NCI-H1092 treated with DMSO at 0.1 percent for 48 hours (cell line): ENCODE data around the gene DAP.
A peak's percentile ranks its signal among the peaks of the same experiment; 100 is the strongest.
"Not testable (repeated sequence)": the region's sequence is repeated elsewhere in the genome, so short reads cannot be mapped to it uniquely, and the experiment has no call there.

Experiments used
- DNase-seq: peaks from one replicate; lab custom pipeline; 2025; lab: John Stamatoyannopoulos, UW

DAP gene

GRCh38 chr5:10734037-10734709 is 26.9 kb downstream of the DAP start:
- no peak for DNase-seq

GRCh38 chr5:10733426-10733825 is 27.6 kb downstream of the DAP start:
- no peak for DNase-seq

DNA sequence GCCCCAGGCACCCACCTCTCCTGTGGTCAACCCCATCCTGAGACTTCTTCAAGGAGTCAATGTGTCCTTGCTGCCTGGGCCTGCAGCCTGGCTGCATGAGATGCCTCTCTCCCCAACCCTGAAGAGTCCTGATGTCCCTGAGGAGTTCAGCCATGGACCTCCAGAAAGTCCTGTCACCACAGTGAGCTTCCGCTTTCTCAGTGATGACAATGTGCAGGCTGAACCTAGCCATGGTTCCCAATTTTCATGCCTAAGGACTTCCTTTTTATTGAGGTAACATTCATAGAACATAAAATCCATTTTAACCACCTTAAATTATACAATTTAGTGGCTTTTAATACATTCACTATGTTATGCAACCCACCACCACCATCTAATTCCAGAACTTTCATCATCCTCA is 29.1 kb downstream of the DAP start:
- DNase-seq: no peak

DNA sequence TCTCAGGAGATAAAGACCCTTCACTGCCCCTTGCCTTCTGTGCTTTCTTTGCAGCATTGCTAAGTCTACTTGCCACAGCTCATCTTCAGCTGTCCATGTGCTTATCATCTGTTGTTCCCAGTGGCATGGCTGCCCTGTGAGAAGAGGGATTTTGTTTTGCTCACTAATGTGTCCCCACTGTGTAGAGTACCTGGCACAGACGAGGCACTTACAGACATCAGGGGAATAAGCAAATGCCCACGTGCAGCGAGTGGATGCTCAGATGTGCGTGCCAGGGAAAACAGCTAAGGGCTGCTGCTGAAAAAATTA is 31.0 kb downstream of the DAP start:
- no peak for DNase-seq

DNA sequence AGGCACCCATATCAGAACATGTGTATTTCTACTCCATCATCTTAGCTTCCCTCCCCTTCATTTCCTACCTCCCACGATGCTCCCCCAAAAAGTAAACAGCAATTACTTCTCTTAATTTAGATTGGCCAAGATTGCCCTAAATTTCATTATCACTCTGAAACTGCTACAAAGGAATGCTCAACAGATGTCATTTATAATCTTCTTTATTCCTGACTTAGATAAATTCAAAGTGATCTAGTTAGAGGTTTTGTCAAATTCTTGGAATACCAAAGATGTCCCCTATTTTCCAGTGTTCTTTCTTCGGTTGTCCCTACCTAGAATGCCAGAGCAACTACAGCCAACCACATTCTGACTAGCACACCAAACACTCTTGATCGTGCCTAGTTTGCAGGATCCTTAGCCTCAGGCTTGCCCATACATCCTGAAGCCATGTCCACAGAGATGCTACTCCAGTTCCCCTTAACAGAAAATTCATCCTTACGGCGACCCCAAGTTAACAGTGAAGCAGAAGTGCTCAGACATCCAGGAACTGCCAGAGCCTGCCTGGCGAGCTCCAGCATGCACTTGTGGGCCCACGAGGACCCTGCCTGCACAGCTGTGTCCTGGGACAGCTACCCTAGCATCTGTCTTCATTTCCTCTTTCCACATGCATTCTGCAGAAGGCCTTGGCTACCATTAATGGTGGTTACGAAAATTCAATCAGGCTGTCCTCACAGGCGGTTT is 31.6 kb downstream of the DAP start:
- DNase-seq: no peak

DNA sequence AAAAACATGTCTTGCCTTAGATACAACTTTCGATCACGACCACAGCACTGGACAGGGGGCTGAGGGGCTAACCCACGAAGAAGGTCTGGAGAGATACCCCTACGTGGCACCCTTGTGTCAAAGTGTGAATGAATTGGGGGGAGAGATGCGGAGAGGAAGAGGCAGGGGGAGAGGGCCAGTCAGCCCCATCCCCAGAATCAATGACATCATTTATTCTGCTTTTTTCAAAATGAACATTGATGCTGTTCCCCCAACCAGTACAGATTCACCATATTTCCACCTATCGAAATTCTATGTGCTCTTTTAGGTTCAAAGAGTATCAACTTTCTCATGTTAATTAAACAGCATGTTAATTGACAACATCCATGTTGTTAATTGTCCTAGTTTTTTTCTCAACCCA is 32.4 kb downstream of the DAP start:
- DNase-seq: no peak

DNA sequence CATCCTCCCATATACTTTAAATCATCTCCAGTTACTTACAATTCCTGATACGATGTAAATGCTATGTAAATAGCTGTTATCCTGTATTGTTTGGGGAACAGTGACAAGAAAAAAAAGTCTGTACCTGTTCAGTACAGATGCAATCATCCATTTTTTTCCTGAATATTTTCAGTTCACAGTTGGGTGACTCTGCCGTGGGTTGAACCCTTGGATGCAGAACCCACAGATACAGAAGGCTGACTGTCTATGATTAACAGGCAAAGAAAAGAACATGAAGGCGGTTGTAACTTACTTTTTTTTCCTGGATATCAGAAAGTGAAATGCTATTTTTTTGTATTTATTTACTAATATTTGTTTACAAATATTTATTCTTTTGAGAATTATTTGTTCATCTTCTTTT is 33.2 kb downstream of the DAP start:
- DNase-seq: no peak

DNA sequence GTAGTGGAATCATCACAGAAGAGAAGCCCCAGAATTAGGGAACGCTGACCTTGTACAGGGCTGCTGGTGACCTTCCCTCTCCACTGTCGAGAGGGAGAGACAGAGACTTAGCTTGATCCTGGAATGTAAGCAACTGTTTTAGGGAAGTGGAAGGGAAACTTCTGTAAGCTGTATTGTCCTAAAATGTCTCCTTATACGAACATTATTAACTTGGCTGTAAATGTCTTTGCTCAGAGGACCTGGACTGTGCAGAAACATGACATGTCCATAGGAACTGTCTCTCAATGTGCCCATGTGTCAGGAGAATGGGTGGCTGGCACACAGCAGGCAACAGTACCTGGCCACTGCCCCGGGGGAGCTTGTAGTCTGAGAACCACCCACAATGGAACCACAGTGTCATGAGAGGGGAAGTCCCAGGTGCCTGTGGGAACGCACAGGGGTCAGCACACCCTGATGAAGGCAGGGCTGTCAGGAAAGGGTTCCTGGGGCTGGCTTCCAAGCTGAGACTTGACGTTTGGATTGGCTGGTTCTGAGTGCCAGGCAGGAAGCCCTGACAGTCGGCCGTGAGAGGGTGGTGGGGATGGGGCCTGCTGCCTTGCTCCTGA is 34.0 kb downstream of the DAP start:
- DNase-seq: no peak

GRCh38 chr5:10726179-10726912 is 34.7 kb downstream of the DAP start:
- DNase-seq: no peak

DNA sequence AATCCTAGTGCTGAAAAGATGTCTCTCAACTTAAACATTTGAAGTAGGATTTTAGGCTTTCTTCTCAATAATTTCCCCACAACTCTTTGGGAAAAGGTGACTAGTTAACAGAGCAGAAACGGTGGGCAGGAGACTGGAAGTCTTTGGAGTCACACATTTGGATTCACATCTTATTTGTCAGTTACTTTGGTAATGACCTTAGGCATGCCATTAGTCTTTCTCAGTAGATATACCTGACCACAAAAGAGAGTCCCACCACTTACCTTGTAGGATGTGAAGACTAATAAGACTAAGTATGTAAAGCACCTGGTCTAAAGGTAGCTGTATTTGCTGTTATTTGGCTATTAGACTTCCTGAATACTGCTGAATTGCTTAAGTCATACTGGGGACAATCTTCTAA is 35.4 kb downstream of the DAP start:
- DNase-seq: no peak

- peak; percentile 37 for DNase-seq
Observed at GRCh38 chr5:10724781-10725507, 36.1 kb downstream of the DAP start.

DNA sequence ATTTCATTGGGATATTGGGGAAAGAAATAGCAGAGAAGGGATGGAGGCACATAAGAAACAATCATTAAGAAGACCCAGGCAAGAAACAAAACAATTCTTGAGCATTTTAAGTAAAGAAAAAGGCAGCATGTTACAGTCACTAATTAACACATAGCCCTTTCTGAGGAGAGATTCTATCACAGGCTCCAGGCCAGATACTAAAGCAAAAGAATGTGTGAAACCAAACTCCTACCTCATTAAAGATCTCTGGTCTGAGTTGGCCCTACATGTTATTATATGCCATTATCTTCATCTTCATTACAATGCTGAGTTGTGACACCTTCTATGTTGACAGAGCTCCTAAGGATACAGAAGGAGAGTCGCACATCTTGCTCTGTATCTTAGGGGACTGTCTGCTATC is 37.5 kb downstream of the DAP start:
- DNase-seq: no peak

GRCh38 chr5:10720766-10721165 is 40.3 kb downstream of the DAP start:
- not testable (repeated sequence) for DNase-seq

DNA sequence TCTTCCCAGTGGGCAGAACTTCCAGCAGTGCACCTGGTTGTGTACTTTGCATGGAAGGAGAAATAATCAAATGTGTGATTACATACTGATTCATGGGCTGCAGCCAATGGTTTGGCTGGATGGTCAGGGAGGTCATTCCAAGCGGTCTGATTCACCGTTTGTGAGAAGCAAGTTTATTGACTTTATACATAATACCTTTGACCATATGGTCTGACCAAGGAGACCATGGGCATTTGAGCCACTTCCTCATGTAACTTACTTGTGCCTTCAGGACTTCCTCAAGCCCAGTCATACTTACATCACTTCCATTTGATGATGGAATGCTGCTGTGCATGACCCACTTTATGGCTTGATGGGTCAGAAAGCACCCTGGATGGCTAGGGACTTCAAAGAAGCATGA is 41.1 kb downstream of the DAP start:
- no peak for DNase-seq

DNA sequence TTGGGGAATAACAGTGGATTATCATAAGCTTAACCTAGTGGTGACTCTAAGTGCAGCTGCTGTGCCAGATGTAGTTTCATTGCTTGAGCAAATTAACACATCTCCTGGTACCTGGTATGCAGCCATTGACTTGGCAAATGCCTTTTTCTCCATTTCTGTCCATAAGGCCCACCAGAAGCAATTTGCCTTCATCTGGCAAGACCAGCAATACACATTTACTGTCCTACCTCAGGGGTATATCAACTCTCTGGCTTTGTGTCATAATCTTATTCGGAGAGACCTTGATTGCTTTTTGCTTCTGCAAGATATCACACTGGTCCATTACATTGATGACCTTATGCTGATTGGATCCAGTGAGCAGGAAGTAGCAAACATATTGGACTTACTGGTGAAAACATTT is 42.4 kb downstream of the DAP start:
- not testable (repeated sequence) for DNase-seq

GRCh38 chr5:10716825-10717224 is 44.2 kb downstream of the DAP start:
- DNase-seq: not testable (repeated sequence)

DNA sequence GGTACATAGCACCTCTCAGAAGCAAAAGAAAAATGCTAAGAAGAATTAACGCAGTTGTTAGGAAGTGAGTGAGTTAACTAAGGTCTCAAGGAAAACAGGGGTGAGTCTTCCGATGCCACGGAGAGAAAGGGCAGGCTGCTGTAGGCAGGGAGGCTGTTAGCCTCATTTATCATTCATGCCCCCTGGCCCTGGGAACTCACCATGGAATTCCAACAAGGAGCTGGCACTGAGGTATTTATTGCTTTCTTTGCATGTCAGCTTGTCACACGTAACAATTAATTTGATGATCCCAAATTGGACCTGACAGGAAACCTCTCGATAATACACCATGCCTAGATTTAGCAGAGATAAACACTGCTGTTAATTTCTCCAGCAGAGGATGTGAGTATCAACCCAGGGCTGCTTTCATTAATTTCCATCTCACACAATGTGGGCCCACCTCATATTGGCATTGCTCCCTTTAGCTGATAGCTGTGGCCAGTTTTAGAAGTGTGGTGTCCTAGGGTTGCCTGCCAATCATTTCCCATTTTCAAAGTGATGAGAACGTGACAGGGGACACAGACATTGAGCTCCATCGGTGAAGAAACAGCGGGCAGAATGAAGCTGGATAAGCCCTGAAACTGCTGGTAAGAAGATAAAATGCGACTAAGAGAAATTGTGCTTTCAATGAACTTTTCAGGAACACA is 45.3 kb downstream of the DAP start:
- no peak for DNase-seq

DNA sequence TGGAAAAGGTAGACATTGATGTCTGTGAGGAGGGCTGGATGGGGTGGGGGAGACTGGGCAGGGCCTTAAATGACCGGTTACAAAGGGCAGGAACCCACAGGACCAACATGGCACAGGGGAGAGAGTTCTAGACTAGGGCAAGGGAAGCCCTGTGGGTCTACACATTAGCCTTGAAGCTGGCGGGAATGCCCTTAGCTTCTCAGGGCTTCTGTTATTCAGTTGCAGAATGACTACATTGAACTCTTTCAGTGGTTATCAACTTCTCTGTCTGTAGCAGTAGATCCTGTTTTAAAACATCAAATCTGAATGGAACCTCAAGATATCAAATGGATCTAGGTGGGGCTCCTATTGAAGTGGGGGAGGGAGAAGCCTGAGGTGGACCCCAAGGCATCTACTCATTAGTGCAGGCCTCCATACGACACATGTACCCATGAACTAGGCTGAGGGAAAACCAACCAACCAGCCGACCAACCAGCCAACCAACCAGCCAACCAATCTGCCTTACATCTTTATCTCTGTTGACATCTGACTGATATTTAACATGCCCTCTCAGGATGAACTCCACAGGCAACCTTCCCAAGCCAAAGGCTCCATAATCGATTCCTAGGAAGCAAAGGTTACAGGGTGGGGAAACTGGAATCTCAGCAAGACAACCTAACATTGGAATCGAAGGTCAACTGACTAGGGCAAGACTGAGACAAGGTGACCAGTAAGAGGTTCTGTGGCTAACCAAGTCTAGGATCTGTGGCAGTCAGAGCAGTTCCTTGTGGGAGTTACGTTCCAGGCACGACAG is 48.3 kb downstream of the DAP start:
- DNase-seq: no peak

DNA sequence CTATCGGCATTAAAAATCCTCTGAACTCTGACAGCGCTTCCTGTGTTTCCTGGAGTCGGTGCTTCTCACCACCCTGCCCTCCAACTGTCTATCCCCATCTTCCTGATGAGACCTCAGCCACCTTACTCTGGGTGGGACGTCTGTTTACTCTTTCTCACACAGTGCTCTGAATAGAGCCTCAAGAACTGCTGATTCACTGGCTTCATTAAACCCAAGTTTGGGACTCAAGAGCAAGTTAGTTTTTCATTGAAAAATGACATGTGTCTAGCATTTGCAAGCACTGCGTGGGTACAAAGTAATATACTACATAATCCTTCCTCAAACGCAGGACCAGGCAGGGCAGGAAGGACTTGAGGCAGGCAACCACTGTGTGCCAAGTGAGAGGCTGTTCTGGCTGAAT is 49.5 kb downstream of the DAP start:
- DNase-seq: no peak

DNA sequence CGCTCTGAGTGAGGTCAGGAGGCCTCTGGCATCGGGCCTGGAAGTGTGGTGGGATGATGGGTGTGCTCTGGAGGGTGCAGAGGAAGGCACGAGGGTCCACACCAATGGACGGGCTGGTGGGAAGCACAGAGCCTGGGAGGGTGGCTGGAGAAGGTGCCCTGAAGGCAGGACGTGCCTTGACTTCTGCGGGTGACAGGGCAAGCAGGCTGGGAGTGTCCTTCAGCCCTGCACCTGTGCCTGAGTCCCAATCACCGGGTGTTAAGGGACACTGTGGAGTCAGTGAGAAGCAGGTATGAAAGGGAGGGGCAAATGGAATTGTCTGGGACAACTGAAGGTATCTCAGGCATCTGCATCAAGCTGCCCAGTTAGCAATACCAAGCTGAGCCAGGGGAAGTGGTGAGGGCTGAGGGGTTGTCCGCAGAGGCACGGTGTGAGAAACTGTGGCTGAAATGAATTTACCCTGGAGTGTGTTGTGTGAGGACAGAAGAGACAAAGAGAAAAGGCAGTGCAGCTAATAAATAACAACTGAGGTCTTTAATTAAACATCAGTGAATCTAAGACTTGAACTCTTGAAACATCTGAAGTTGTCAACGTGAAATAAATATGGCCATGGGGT is 50.4 kb downstream of the DAP start:
- no peak for DNase-seq
